NCI-H524 (cell line): ENCODE measurements around the gene MKLN1.

Source experiments
- DNase-seq, 2 experiments: peaks; one replicate each; lab custom pipeline; 2025; lab: John Stamatoyannopoulos, UW

Gene MKLN1

DNA sequence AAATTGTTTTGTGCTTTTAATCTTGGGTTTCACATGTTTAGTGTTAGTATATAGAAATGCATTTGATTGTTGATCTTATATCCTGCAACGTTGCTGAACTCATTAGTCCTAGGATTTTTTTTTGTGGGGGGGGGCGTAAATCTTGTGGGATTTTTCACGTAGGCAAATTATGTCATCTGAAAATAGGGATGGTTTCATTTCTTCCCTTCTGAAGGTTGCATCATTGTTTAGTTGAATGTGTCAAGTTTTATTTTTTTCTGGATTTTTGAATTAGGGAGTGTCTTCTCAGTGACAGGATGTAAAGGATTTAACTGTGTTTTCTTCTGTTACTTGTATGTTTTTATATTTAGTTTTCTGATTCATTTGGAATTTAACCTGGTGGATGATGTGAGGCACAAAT is 26.7 kb downstream of the MKLN1 start:
- no peak for DNase-seq

DNA sequence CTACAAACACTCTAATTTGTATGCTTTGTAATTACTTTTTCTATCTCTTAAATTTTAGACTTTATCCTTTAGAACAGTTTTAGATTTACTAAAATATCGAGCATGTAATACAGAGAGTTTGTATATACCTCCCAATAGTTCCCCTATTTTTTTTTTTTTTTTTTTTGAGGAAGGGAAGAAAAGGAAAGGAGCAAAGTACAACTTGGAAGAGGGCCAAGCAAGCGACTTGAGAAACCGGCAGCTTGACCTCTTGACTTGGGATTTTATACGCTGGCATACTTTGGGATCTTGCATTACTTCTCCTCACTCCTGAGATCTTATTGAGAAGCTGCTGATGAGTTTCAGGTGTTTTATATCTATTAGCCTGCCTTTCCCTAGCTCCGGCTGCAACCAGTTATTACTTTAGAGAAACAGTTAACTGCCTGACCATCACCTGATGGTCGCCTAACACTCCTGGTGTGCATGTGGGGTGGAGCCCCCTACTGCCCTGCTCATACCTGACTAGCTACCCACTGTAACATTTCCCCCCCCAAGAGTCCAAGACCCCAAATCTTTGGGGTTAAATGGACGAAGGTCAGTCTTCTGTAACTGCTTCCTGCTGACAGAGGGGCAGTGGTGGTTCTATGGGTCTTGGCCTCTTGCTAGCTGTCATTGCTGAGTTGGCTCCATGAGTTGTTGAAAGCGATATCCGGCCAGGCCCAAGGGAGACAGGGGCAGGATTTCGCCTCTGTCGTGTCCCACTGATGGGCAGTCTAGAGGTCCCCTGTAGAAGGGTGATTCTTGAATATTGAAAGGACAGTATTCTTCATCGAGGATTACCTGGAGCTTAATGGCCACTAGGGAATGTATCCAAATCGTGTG is 28.5 kb downstream of the MKLN1 start:
- DNase-seq = no peak

DNA sequence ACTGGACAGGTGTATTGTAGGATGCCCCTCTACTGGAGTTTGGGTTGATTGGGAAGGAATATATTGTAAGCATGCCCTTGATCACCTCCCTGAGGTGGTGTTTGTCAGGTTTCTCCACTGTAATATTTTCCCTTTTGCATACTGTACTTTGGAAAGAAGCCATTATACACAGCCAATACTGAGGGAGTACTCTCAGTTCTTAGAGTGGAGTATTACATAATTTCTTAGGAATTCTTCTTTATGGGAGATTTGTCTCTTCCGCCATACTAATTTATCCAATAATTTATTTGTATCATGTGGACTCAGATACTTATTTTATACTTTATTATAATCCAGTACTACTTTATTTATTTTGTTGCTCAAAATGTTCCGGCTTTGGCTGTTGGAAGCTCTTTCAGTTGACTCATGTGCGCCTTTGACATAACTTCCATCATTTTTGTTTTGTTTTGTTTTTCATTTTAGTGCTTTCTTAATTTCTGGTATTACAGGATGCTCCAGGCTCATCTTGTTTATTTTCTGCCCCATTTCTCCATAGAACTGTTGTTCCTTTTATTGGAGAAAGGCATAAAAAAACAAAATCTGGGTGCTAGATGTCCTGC is 29.7 kb downstream of the MKLN1 start:
- DNase-seq = no peak

DNA sequence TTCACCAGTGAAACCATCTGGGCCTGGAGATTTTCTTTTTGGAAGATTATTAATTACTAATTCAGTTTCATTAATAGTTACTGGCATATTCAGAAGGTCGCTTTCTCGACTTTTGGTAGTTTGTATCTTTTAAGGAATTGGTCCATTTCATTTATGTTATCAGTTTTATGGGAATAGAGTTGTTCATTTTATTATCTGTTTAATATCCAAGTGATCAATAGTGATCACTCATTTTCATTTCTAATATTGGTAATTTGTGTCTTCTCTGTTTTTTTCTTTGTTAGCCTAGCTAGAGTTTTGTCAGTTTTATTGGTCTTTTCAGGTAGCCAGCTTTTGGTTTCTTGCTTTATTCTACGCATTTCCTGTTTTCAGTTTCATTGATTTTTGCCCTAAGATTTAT is 31.0 kb downstream of the MKLN1 start:
- no peak for DNase-seq

DNA sequence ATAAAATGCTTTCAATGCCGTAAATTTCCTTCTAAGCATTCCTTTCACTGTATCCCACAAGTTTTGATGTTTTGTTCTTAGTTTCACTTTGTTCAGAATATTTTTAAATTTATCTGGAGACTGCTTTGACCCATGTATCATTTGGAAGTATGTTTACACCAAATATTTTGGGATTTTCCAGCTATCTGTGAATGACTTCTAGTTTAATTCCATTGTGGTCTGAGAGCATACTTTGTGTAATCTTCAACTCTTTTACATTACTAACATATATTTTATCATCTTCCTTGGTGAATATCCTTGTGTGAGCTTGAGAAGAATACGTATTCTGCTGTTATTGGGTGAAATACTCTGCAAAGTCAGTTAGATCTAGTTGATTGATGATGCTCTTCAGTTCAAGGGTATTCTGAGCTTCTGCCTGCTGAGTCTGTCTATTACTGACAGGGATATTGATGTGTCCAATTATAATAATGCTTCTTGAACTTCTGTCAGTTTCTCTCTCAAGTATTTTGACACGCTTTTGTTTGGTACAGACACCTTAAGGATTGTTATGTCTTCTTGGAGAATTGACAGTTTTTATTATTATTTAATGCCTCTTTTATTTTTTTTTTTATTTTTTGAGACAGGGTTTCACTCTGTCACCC is 31.6 kb downstream of the MKLN1 start:
- no peak for DNase-seq

DNA sequence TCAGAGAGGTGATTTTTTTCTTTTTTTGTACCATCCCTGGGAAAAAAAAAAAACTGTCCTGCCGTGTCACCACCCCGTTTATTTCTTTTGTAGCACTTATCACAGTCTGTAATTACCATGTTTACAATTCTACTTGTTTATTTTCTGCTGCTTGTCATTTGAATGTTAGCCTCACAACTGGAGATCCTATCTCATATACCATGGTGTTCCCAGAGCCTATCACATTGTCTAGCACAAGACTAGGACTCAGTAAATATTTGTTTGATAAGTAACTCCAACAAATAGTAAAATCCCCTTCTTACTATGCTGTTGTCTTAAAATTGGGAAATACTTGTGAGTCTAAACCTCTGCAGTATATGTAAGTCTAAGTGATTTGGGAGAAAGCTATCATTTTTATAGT is 36.0 kb downstream of the MKLN1 start:
- no peak for DNase-seq

DNA sequence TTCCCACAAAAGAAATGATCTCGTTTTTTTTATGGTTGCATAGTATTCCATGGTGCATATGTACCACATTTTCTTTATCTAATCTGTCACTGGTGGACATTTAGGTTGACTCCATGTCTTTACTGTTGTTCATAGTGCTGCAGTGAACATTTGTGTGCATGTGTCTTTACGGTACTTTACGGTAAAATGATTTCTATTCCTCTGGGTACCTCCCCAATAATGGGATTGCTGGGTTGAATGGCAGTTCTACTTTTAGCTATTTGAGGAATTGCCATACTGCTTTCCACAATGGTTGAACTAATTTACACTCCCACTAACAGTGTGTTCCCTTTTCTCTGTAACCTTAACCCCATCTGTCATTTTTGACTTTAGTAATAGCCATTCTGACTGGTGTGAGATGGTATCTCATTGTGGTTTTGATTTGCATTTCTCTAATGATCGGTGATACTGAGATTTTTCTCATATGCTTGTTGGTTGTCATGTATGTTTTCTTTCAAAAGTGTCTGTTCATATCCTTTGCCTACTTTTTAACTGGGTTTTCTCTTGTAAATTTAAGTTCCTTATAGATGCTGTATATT is 37.2 kb downstream of the MKLN1 start:
- DNase-seq = no peak

DNA sequence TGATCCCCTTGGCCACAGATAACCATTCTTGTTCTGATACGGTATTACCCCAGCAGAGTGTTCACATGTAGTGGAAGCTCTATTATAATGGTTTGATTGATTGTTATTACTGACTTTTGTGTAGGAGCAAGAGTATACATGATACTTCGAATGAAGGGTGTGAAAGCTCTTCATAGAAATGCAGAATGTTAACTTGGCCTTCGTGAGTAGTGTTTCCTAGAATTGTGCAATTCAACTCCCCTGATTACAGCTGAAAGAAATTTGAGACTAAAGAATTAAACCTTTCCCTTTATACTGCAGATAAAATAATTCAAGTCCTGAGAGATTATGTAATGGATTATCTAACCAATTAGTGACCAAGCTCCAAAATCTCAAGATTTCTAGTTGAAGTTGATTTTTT is 38.2 kb downstream of the MKLN1 start:
- no peak for DNase-seq

DNA sequence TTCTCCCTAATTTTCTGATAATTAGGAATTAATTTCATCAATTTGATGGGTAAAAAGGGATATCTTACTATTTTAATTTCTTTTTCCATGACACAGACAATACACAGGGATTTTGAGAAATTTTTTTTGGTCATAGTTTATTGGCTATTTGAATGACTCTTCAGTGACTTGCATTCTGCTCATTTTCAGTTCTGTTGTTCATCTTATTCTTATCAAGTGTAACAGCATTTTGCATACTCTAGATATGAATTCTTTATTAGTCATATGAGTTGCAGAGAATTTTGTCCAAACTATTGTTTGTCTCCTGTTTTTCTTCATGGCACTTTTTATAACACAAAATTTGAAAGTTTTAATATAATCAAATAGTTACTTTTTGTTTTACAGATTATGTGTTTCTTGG is 41.7 kb downstream of the MKLN1 start:
- no peak for DNase-seq

DNA sequence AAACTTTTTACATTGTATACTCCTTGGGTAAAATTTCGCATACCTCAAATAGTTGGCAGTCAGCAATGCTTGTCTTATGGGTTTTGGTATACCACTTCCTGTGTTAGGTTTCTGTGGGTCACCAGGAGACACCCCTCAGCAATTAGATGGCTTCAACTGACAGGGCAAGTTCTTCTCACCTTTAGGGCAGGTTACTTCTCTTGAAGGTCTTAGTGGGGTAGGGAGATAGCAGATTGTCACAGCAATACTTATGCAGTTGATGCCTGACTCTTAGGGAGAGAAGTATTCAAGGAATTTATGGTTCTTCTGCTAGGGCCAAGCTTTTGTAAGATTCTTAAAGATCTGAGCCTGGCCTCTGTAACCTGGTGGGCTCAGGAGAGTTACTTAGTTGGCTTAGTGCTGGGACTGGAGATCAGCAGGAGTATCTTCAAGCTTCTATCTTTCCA is 42.9 kb downstream of the MKLN1 start:
- DNase-seq = no peak

DNA sequence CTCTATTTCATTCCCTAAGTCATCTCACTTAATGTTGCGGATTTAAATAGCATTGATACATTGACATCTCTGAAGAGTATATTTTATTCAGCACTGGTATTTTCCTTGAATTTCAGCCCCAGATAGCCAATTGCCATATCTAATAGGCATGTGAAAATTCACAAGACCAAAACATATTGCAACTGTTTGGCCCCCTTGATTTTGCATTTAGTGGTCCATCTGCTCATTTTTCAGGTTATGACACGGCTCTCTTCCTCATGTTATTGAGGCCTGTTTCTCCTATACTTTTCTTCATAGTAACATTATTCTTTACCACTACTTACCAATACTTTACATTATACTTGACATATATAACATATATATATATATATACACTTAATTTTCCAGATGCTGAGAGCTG is 43.7 kb downstream of the MKLN1 start:
- DNase-seq = peak in 1 of 2 experiments; percentile 28

DNA sequence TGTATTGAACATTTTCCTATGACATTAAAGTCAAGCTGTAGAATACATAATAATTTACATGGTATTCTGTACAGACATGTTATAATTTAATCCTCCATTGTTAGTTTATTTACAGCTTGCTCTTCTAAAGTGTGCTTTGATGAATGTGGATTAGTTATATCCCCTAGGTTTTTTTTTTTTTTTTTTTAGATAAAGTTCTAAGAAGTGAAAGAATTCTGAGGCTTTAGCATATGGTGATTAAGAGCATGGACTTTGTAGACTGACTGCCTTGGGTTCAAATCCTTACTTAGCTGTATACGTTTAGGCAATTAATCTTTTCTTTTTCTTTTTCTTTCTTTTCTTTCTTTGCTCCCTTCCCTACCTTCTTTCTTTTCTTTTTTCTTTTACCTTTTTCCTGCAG is 44.9 kb downstream of the MKLN1 start:
- no peak for DNase-seq

DNA sequence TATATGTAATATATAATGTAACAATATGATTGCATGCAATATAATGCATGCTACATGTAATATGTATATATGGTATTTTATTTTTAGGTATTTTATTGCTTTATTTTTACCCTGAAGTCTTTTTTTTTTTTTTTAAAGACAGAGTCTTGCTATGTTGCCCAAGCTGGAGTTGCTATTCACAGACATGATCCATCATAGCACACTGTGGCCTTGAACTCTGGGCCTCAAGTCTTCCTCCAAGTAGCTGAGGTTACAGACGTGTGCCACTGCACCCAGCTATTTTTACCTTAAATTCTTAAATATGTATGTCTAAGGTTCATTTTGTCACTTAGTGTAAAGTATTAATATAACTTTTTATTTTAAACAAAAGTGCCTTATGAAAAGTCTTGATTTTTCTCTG is 47.1 kb downstream of the MKLN1 start:
- no peak for DNase-seq

DNA sequence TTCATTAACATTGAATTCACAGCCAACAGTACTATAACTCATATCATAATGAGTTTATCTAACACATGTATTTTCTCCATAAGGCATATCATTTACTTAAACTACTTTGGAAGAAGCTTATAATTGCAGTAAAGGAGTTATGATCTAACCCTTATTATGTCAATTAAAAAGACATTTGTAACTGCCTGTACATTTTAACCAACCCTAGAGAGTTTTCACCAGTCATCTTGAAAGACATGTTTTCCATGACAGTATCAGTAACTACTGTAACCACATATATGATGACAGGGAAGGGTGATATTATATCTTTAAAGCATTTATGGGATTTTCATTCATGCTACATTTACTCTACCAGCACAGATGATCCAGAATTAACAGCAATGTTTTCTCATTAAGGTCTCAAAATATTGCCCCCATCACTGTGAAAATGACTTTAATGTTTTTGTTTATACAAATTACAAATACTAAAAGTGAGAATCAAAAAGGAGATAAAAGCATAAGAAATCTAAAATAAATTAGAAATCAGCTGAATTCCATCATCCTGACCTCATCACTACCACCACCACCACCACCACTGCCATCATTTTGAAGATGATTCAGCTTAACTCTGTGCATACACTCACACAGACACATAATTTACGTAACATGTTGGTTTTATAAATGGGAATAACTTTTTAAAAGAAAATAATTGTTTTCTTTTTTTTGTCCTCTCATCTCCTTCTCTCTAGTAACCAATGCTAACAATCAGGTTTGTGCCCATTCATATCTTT is 53.6 kb downstream of the MKLN1 start:
- no peak for DNase-seq

DNA sequence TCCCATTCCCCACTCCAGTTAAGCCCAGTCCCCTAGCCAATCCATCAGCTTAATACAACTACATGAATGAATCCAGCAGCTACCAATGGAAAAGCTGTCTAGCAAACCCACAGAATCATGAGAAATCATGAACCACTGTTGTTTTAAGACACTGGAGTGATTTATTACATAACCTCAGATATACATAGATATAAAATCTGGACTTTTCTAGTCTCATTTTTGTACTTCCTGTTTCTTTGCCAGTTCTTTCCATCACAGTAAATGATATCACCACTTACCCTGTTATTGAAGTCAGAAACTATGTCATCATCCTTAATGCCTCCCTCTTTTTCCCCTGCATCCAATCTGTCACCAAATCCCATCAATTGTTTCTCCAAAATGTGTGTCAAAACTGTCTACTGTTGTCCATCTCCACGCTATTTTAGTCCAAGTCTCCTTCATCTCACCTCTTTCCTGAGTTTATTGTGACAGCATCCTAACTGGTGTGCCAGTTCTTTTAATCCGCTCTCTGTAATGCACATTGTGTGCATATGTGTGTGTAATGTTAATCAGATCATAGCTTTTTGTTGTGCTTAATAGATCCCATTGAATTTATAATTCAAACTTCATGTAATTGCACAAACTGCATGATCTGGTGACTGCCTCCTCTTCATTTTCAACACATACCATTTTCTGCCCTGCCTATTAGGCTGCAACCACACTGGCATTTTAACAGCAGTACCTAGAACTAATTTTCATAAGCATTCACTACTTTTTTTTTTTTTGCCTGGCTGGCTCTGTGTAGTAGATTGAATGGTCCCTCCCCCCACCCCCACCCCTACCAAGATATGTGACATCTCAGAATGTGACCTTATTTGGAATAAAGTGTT is 56.0 kb downstream of the MKLN1 start:
- DNase-seq = no peak

DNA sequence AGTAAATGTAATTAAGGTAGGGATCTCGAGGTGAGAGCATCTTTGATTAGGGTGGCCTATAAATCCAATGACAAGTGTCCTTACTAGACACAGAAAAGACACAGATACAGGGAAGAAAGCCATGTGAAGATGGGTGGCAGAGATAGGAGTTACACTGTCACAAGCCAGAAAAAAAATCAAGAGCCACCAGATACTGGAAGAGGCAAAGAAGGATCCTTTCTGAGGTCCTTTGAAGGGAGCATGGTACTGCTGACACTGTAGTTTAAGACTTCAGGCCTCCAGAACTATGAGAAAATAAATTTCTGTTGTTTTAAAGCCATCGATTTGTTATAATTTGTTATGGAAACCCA is 56.6 kb downstream of the MKLN1 start:
- no peak for DNase-seq

DNA sequence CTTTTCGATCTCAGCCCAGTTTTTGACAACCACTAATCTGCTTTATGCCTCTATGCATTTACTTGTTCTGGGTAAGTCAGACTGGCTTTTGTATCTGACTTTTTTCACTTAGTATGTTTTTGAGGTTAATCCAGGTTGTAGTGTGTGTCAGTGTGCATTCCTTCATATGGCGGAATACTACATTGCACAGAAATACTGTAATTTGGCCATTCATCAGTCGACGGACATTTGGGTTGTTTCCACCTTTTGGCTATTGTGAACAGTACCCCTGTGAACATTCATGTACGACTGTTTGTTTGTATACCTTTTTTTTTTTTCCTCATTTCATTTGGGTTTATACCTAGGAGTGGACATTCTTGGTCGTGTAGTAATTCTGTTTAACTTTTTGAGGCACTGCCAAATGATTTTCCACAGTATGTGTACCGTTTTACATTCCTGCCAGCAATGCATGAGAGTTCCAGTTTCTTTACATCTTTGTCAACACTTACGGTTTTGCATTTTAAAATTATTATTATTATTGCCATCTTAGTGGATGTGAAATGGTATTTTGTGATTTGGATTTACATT is 57.4 kb downstream of the MKLN1 start:
- DNase-seq = no peak

DNA sequence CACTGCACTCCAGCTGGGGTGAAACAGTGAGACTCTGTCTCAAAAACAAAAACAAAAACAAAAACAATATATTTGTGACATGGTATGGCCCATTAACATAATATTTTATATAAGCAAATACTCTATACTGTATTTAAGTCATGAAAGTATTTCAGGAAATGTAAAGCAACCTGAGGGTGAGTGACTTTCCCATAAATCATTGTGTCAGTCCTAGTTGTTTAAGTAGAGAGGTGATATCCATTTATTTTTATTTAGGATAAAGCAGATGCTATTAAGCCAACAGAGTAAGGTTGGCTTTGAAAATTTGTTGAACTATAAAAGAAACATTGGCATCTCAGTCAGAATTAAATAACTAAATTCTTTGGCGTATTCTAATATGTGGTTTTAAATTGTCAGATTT is 60.5 kb downstream of the MKLN1 start:
- DNase-seq = no peak

DNA sequence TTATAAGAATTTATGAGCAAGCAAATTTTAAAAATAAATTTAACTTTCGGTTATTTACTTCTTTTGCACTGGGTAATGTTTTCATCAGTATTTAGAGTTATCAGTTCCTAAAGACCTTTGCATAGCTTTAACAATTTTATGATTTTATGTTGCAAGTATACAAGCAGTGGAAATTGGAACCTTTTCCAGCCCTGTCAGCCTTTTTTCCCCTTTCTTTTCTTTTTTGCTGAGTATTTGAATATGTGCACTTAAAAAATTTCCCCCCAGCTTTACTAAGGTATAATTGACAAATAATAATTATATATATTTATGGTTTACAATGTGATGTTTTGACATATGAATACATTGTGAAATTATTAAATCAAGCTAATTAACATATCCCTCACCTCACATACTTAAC is 62.6 kb downstream of the MKLN1 start:
- DNase-seq = no peak

DNA sequence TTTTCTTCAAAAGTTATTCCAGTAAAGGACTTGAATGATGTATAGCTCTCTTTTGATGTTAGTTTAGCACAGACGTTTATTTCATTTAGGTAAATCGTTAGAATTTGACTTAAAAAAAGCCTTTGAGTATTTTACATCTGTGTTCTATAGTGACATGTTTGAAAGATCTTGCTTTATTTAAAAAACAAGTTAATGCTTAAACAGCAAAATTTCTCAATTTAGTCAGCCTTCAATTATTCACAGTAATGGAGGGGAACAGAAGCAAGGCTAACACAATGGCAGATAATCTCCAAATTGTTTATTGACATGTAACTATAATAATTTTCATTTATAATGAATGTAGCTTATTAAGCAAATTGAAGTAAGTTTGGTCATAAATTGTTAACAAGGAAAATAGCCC is 63.5 kb downstream of the MKLN1 start:
- DNase-seq = no peak

DNA sequence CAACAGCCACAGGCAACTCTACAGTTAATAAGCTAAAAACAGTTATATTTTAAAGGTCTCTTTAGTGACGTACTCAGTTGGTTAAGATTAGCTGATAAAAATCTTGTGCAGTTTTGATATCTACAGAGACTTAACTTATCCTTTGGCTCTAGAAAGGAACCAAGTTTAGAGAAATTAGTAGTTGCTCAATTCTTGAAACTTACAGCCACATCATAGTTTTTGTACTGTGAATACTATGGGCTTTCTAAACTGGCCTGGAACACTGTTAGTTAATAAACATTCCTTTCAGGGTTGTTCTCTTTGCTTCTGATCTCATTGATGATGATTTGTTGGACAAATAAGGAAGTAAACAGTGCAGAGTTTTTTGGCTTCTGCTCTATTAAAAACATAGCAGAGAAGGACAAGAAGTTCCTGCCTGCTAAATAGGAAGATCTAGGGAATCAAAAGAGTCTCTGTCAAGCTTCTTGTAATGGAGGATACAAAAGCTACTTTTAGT is 73.1 kb downstream of the MKLN1 start:
- DNase-seq = no peak
